Activated naive CD4-positive, alpha-beta T cell treated with anti-CD3 and anti-CD28 coated beads for 36 hours (primary cell): ENCODE results near the gene DRD4. TPM values are rescaled to one million over a fixed set of nuclear protein-coding genes. Genes with fewer than 3 reads are reported as not detected.

Source experiments
- CTCF ChIA-PET: fragments of 350-600 bp; sonication (Branson Sonifier 250); formaldehyde crosslinking; loops from one replicate; lab custom pipeline; 2021; ENCODE audit warnings: antibody characterized with exemption; lab: Charles Lee
- DNase-seq: peaks from one replicate; pipeline ENCODE4 v3.0.0-alpha.2; 2020
- H3K27ac Mint-ChIP-seq: one replicate; pipeline ENCODE4 v1.8.0; 2021; ENCODE audit warnings: mild to moderate bottlenecking, mixed read lengths
- H3K27me3 Mint-ChIP-seq: one replicate; pipeline ENCODE4 v1.8.0; 2021; ENCODE audit warnings: low read depth, mixed read lengths
- H3K36me3 Mint-ChIP-seq: one replicate; pipeline ENCODE4 v1.8.0; 2021; ENCODE audit warnings: low read depth, mixed read lengths
- H3K4me1 Mint-ChIP-seq: one replicate; pipeline ENCODE4 v1.8.0; 2021; ENCODE audit warnings: low read depth, mixed read lengths
- H3K4me3 Mint-ChIP-seq: one replicate; pipeline ENCODE4 v1.8.0; 2021; ENCODE audit warnings: mild to moderate bottlenecking, moderate library complexity, mixed read lengths
- H3K9me3 Mint-ChIP-seq: one replicate; pipeline ENCODE4 v1.8.0; 2021; ENCODE audit warnings: mixed read lengths
- intact Hi-C: fragments of 100-400 bp; cut with micrococcal nuclease; formaldehyde crosslinking; loops from one replicate; pipeline ENCODE4 v1.15.1; 2023
- total RNA-seq, 2 experiments: library from RNA; stranded (reverse); gene quantifications; one replicate each; pipeline ENCODE4 v1.2.3, GENCODE V29; 2021

The DRD4 gene
- total RNA-seq, 2 experiments from 2014 or later: 1.0 to 1.2 TPM

GRCh38 chr11:612201-612960 is 24.7 kb upstream of the DRD4 start:
- H3K4me3 Mint-ChIP-seq: no peak overlapping the region

DNA sequence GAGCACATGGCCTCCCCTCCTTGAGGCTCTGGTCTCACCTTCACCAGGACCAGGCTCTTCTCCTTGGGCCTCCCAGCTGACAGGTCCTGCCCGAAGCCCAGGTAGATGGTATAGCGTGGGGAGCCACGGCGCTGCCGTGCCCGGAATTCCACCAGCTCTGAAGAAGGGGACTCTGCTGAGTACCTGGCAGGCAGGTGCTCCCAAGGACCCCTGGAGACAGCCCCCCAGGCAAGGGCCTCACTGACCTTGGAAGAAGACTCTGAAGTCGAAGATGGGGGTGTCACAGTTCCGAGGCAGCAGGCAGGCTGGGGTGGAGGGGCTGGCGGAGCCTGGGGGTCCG is 24.1 kb upstream of the DRD4 start:
- H3K27ac Mint-ChIP-seq: peak overlapping the region; percentile 41
- CTCF ChIA-PET: interaction anchor here (1.4 kb wide), 1 partner anchor 110 kb away, joined by 4 read pairs; no protein-coding TSS in a partner anchor
- no peaks in the 10 kb centered on the region for H3K27me3 Mint-ChIP-seq
- peaks cover 22% of the 10 kb centered on the region for H3K36me3 Mint-ChIP-seq
- intact Hi-C loops: loop anchor here (1.0 to 2.0 kb wide), 3 partner anchors 25 to 76 kb away; partner anchors contain the start of genes LMNTD2, LRRC56 and RASSF7
- no peak for DNase-seq
- no peak overlapping the region for H3K4me3 Mint-ChIP-seq
- peaks cover 15% of the 10 kb centered on the region for H3K4me1 Mint-ChIP-seq
- no peaks in the 10 kb centered on the region for H3K9me3 Mint-ChIP-seq

More at GRCh38 chr11:612201-612960, 24.7 kb upstream of the DRD4 start:
- Mint-ChIP-seq H3K27me3 (no peaks in the 10 kb centered on the region), H3K4me1 (peaks cover 15% of the 10 kb centered on the region), H3K27ac (peak overlapping the region; percentile 65), H3K36me3 (peaks cover 23% of the 10 kb centered on the region), H3K9me3 (no peaks in the 10 kb centered on the region)
- intact Hi-C loops: loop anchor here (1.0 to 2.0 kb wide), 3 partner anchors 24 to 76 kb away; partner anchors contain the start of genes LMNTD2, LRRC56 and RASSF7
- DNase-seq: no peak
- CTCF ChIA-PET: interaction anchor here (0.5 to 1.4 kb wide), 2 partner anchors 61 to 111 kb away, joined by 4 read pairs; no protein-coding TSS in a partner anchor

- peak overlapping the region; percentile 89 for H3K4me3 Mint-ChIP-seq
- CTCF ChIA-PET: interaction anchor here (1.4 kb wide), 1 partner anchor 109 kb away, joined by 4 read pairs; no protein-coding TSS in a partner anchor
- DNase-seq: peak; percentile 94
- H3K27ac Mint-ChIP-seq: peak overlapping the region; percentile 69
- intact Hi-C loops: loop anchor here (2.0 kb wide), 2 partner anchors 53 to 77 kb away; partner anchors contain the start of genes LMNTD2, LRRC56 and RASSF7
- peaks cover 20% of the 10 kb centered on the region for H3K36me3 Mint-ChIP-seq
- no peaks in the 10 kb centered on the region for H3K27me3 Mint-ChIP-seq
- H3K9me3 Mint-ChIP-seq: no peaks in the 10 kb centered on the region
- H3K4me1 Mint-ChIP-seq: peaks cover 15% of the 10 kb centered on the region
Observed at GRCh38 chr11:613369-613968, 23.6 kb upstream of the DRD4 start.

DNA sequence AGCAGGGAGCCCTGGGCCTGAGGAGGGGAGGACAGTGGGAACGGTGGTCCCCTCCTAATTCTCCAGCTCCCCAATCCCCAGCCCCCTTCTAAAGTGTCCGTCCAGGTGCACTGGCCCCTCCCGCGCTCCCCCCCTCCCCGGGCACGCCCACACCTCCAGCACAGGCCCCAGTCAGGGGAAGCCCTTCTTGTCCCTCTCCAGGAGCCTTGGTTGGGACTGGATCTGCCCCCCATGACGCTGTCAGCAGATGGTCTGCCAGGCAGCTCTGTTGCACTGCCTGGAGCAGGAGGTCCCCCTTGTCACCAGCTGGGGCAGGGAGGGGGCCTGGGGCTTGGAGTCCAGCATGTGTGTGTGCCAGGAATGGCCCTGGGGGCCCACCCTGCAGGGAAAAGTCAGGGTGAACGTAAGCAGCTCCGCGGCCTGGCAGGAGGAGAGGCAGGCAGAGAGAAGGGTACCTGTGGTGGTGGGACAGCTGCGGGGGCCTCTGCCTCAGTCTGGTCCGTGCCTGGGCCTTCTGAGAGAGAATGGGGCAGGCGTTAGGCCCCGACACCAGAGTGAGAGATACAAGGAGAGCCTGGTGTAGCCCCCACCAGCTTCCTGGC is 22.9 kb upstream of the DRD4 start:
- CTCF ChIA-PET: interaction anchor here (0.8 kb wide), 1 partner anchor 108 kb away, joined by 4 read pairs; no protein-coding TSS in a partner anchor
- intact Hi-C loops: loop anchor here (2.0 kb wide), 1 partner anchor 37 kb away; the partner anchor contains the start of gene PHRF1
- H3K27ac Mint-ChIP-seq: peak overlapping the region; percentile 82
- no peaks in the 10 kb centered on the region for H3K9me3 Mint-ChIP-seq
- H3K27me3 Mint-ChIP-seq: no peaks in the 10 kb centered on the region
- H3K36me3 Mint-ChIP-seq: peaks cover 19% of the 10 kb centered on the region
- peak; percentile 21 for DNase-seq
- peak overlapping the region; percentile 89 for H3K4me3 Mint-ChIP-seq
- H3K4me1 Mint-ChIP-seq: peaks cover 15% of the 10 kb centered on the region

DNA sequence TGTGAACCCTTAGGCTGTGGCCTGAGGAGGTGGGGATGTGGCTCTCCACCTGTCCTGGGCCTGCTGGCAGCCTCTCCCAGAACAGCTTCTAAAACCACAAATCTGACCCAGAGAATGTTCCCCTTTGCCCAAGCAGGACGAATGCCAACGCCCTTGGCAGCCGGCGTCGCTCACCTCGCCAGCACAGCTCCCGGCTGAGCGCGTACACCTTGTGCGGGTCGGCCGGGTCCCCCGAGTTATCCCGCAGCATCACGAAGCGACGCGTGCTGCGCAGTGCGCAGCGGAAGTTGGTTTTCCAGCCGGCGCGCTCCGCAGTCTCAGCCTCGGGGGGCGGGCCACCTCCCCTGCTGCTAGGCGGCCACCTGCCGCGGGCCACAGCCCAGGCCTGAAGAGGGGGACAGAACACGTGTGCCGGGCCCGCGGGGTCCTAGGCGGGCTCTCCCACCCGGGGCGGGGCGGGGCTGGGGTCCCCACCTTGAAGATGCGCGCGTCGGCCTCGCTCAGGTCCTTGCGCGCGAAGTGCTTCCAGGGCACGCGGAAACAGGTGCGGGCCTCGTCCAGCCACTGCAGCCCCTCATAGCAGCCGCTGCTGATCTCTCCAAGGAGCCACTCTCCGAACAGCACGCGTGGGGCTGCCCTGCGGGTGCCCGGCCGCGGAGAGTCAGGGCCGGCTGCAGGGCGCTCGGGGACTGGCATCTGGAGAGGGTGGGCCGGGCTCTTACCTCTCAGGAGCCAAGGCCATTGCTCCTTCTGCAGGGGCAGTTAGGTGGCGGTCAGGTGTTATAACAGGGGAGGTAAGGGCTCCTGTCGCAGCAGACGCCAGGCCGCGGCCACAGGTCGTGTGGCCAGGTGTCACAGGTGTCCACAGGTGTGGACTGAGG is 22.2 kb upstream of the DRD4 start:
- Mint-ChIP-seq H3K27ac (peak overlapping the region; percentile 93), H3K4me1 (peaks cover 15% of the 10 kb centered on the region), H3K36me3 (peaks cover 19% of the 10 kb centered on the region), H3K27me3 (no peaks in the 10 kb centered on the region), H3K9me3 (no peaks in the 10 kb centered on the region), H3K4me3 (peak overlapping the region; percentile 89)
- CTCF ChIA-PET: interaction anchor here (0.8 kb wide), 1 partner anchor 108 kb away, joined by 4 read pairs; no protein-coding TSS in a partner anchor
- intact Hi-C loops: loop anchor here (2.0 kb wide), 1 partner anchor 38 kb away; the partner anchor contains the start of gene PHRF1
- DNase-seq: no peak

DNA sequence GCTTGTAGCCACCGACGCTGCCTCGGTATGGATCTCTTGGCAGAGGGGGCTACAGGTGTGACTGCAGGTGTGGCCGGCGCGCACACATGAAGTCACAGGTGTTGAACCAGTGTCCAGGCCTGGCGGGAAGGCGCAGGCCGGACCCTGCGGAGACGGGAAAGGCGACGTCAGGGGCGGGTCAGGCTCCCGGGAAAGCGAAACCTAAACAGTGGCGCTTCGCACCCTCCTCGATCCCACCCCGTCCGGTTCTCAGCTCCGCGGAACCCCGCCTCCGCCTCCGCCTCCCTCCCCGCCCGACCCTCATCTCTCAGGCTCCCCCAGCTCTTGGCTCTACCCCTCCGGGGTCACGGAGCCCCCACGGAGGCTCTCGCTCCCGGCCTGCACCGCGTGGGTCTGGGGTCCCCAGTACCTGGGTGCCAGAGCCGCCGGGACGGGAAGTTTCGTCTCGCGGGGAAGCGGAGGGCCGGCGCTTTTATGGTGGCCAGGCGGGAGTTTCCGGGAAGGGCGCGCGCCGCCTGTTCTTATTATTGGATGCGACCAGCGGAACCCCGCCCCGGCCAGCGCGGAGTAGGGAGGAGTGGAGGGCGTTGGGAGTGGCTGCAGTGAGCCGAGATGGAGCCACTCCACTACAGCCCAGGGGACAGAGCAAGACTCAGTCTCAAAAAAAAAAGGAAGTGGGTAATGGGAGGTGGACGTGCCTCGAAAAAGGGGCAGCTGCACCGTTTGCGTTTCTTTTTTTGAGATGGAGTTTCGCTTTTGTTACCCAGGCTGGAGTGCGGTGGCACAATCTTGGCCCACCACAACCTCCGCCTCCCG is 21.4 kb upstream of the DRD4 start, which contains the start of gene IRF7:
IRF7 (minus strand) TSS at position 447 of the 816 bp plus-strand sequence. CDS start 586 bp downstream, outside the sequence.
- peak within 1 kb of the TSS; percentile 93 for H3K27ac Mint-ChIP-seq
- CTCF ChIA-PET: no interaction called here
- H3K36me3 Mint-ChIP-seq: peaks cover 18% of the 10 kb centered on the region
- no peaks in the 10 kb centered on the region for H3K27me3 Mint-ChIP-seq
- no peaks in the 10 kb centered on the region for H3K9me3 Mint-ChIP-seq
- peak; percentile 91 for DNase-seq
- intact Hi-C loops: loop anchor here (1.0 to 2.0 kb wide), 2 partner anchors 39 to 80 kb away; partner anchors contain the start of genes DEAF1, PHRF1 and TMEM80
- H3K4me1 Mint-ChIP-seq: peaks cover 15% of the 10 kb centered on the region
- peak within 1 kb of the TSS; percentile 89 for H3K4me3 Mint-ChIP-seq

- peaks cover 15% of the 10 kb centered on the region for H3K36me3 Mint-ChIP-seq
- intact Hi-C loops: loop anchor here (1.0 kb wide), 1 partner anchor 79 kb away; the partner anchor contains the start of genes DEAF1 and TMEM80
- H3K9me3 Mint-ChIP-seq: no peaks in the 10 kb centered on the region
- H3K27me3 Mint-ChIP-seq: no peaks in the 10 kb centered on the region
- H3K4me3 Mint-ChIP-seq: peak overlapping the region; percentile 89
- CTCF ChIA-PET: no interaction called here
- H3K27ac Mint-ChIP-seq: peak overlapping the region; percentile 93
- DNase-seq: no peak
- H3K4me1 Mint-ChIP-seq: peaks cover 15% of the 10 kb centered on the region
Observed at GRCh38 chr11:616320-617198, 20.5 kb upstream of the DRD4 start.

GRCh38 chr11:617199-617911 is 19.7 kb upstream of the DRD4 start:
- Mint-ChIP-seq H3K4me3 (no peak overlapping the region), H3K27me3 (no peaks in the 10 kb centered on the region), H3K4me1 (peaks cover 15% of the 10 kb centered on the region), H3K9me3 (no peaks in the 10 kb centered on the region), H3K27ac (no peak overlapping the region), H3K36me3 (peaks cover 14% of the 10 kb centered on the region)
- DNase-seq: no peak
- CTCF ChIA-PET: no interaction called here
- intact Hi-C loops: no loop called here

GRCh38 chr11:617912-618682 is 19.0 kb upstream of the DRD4 start:
- no peak overlapping the region for H3K4me3 Mint-ChIP-seq
- intact Hi-C loops: no loop called here
- H3K9me3 Mint-ChIP-seq: no peaks in the 10 kb centered on the region
- H3K4me1 Mint-ChIP-seq: peaks cover 13% of the 10 kb centered on the region
- DNase-seq: no peak
- H3K36me3 Mint-ChIP-seq: peaks cover 14% of the 10 kb centered on the region
- CTCF ChIA-PET: no interaction called here
- H3K27me3 Mint-ChIP-seq: no peaks in the 10 kb centered on the region
- no peak overlapping the region for H3K27ac Mint-ChIP-seq
